Measurements from ENCODE around the gene HDDC2.

The HDDC2 gene

GRCh38 chr6:125301435-125302391 lies at the start of gene HDDC2:
Gene HDDC2 (minus strand): TSS chr6:125301967. CDS start chr6:125301932, 35 bp downstream.
- DNase-seq (ENCODE audit: low spot score) = peak; percentile 45

GRCh38 chr6:125346926-125347563 lies 45.3 kb upstream of the HDDC2 start:
- DNase-seq (ENCODE audit: low spot score) = no peak

- no peak for DNase-seq (ENCODE audit: low spot score)
Measured at GRCh38 chr6:125346201-125346925, 44.6 kb upstream of the HDDC2 start.

- DNase-seq (ENCODE audit: low spot score) = no peak
Measured at GRCh38 chr6:125341460-125341859, 39.7 kb upstream of the HDDC2 start.

- DNase-seq (ENCODE audit: low spot score) = no peak
Measured at GRCh38 chr6:125340991-125341390, 39.2 kb upstream of the HDDC2 start.

- DNase-seq (ENCODE audit: low spot score) = no peak
Measured at GRCh38 chr6:125340175-125340835, 38.5 kb upstream of the HDDC2 start.

GRCh38 chr6:125339653-125340052 lies 37.9 kb upstream of the HDDC2 start:
- no peak for DNase-seq (ENCODE audit: low spot score)

- DNase-seq (ENCODE audit: low spot score) = no peak
Measured at GRCh38 chr6:125338381-125338780, 36.6 kb upstream of the HDDC2 start.

- no peak for DNase-seq (ENCODE audit: low spot score)
Measured at GRCh38 chr6:125337706-125338105, 35.9 kb upstream of the HDDC2 start.

GRCh38 chr6:125332664-125333063 lies 30.9 kb upstream of the HDDC2 start:
- no peak for DNase-seq (ENCODE audit: low spot score)

GRCh38 chr6:125325586-125325985 lies 23.8 kb upstream of the HDDC2 start:
- no peak for DNase-seq (ENCODE audit: low spot score)

- no peak for DNase-seq (ENCODE audit: low spot score)
Measured at GRCh38 chr6:125323376-125323775, 21.6 kb upstream of the HDDC2 start.

- DNase-seq (ENCODE audit: low spot score) = no peak
Measured at GRCh38 chr6:125316621-125317020, 14.9 kb upstream of the HDDC2 start.

GRCh38 chr6:125315548-125315947 lies 13.8 kb upstream of the HDDC2 start:
- no peak for DNase-seq (ENCODE audit: low spot score)

- peak; percentile 15 for DNase-seq (ENCODE audit: low spot score)
Measured at GRCh38 chr6:125314009-125314581, 12.3 kb upstream of the HDDC2 start.

- DNase-seq (ENCODE audit: low spot score) = no peak
Measured at GRCh38 chr6:125312950-125313349, 11.2 kb upstream of the HDDC2 start.

- DNase-seq (ENCODE audit: low spot score) = no peak
Measured at GRCh38 chr6:125312478-125312877, 10.7 kb upstream of the HDDC2 start.

GRCh38 chr6:125310994-125311649 lies 9.4 kb upstream of the HDDC2 start:
- peak; percentile 17 for DNase-seq (ENCODE audit: low spot score)

GRCh38 chr6:125307964-125308615 lies 6.3 kb upstream of the HDDC2 start:
- no peak for DNase-seq (ENCODE audit: low spot score)

- DNase-seq (ENCODE audit: low spot score) = no peak
Measured at GRCh38 chr6:125307150-125307838, 5.5 kb upstream of the HDDC2 start.

All from HuH-7.5 (cell line).